ENCODE results near the gene ARHGAP6. TPM values are rescaled to one million over a fixed set of nuclear protein-coding genes. Genes with fewer than 3 reads are reported as not detected.
A peak's percentile ranks its signal among the peaks of the same experiment; 100 is the strongest.

ARHGAP6 gene
- total and polyA plus RNA-seq, 9 of the 15 experiments (the other 6 are each of a cell fraction or from before 2014, with no cell fraction given), result 12.5 to 63.6 (median 41.8) TPM

DNA sequence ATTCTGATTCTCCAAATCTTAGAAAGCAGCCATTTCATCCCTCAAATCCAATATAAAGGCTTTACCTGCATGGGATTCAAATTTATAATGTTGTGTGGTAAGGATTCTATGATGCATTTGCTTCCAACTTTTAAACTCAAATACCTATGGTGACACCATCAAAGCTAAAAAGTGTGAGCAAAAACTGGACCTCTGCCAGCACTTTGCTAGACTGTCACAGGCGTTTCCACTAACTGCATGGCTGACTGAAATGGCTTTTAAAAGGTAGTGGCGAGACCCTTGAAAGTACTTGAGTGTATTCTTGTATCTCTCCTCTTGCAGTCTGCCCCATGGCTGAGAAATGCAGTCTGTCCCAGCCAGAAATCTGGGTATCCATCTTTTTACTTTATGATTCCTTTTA lies 203.1 kb downstream of the ARHGAP6 start:
- Histone ChIP-seq H3K36me3 (ENCODE audit: control insufficient read depth, insufficient read depth, low read length) (no peaks in the 10 kb centered on the region), H3K4me3 (no peak overlapping the region), H3K27ac (ENCODE audit: extremely low read depth, low read depth, low read length) (peak overlapping the region; percentile 94; the same call in 2 of the 3 replicates), H3K4me2 (ENCODE audit: insufficient read depth, low read length) (no peak overlapping the region), H4K20me1 (replicated peaks; ENCODE audit: control insufficient read depth, insufficient read depth, low read length) (no peaks in the 10 kb centered on the region), H3K79me2 (ENCODE audit: control insufficient read depth, insufficient read depth, low read length) (no peaks in the 10 kb centered on the region), H3K9ac (ENCODE audit: insufficient read depth in 1 of 2, low read depth in 2 of 2, low read length in 2 of 2) (peak overlapping the region in 1 of 2 experiments; percentile 44; a peak in 1 of 4 replicates), H2AFZ (ENCODE audit: low read depth, low read length) (peak overlapping the region; percentile 22; the same call in 1 of the 2 replicates), H3K9me3 (replicated peaks; ENCODE audit: control insufficient read depth, insufficient read depth, low read depth, low read length) (no peaks in the 10 kb centered on the region; the same call in 1 of the 2 replicates), H3K27me3 (ENCODE audit: control insufficient read depth in 2 of 2, insufficient read depth in 2 of 2, low read length in 2 of 2) (no peaks in the 10 kb centered on the region), H3K4me1 (replicated peaks in 1 of 2; ENCODE audit: control insufficient read depth in 2 of 2, insufficient read depth in 2 of 2, low read length in 2 of 2) (peaks cover 12 to 58% of the 10 kb centered on the region in 2 experiments; a peak in 4 of 5 replicates), H3K9me1 (ENCODE audit: control insufficient read depth, insufficient read depth, low read length) (no peaks in the 10 kb centered on the region)
- CTCF ChIA-PET (ENCODE audit: low intra/inter-chr PET ratio), result no interaction called here
- no peak for FAIRE-seq
- no peak for TF ChIP-seq NONO (IDR thresholded peaks at IDR 0.05; ENCODE audit: low read depth in 2 of 2, low read length in 1 of 2)
- TF ChIP-seq U2AF2 (optimal IDR thresholded peaks at IDR 0.05; ENCODE audit: low read depth, low read length), result no peak
- TF ChIP-seq CBX3 (IDR thresholded peaks at IDR 0.05; ENCODE audit: borderline replicate concordance in 1 of 2, low read length in 2 of 2), result no peak
- TF ChIP-seq, protein P1, sequence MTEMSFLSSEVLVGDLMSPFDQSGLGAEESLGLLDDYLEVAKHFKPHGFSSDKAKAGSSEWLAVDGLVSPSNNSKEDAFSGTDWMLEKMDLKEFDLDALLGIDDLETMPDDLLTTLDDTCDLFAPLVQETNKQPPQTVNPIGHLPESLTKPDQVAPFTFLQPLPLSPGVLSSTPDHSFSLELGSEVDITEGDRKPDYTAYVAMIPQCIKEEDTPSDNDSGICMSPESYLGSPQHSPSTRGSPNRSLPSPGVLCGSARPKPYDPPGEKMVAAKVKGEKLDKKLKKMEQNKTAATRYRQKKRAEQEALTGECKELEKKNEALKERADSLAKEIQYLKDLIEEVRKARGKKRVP (CRISPR knock-in tag; IDR thresholded peaks at IDR 0.05), result no peak
- peak; percentile 81 for TF ChIP-seq NFIC (IDR thresholded peaks at IDR 0.05)
- TF ChIP-seq, protein P2, sequence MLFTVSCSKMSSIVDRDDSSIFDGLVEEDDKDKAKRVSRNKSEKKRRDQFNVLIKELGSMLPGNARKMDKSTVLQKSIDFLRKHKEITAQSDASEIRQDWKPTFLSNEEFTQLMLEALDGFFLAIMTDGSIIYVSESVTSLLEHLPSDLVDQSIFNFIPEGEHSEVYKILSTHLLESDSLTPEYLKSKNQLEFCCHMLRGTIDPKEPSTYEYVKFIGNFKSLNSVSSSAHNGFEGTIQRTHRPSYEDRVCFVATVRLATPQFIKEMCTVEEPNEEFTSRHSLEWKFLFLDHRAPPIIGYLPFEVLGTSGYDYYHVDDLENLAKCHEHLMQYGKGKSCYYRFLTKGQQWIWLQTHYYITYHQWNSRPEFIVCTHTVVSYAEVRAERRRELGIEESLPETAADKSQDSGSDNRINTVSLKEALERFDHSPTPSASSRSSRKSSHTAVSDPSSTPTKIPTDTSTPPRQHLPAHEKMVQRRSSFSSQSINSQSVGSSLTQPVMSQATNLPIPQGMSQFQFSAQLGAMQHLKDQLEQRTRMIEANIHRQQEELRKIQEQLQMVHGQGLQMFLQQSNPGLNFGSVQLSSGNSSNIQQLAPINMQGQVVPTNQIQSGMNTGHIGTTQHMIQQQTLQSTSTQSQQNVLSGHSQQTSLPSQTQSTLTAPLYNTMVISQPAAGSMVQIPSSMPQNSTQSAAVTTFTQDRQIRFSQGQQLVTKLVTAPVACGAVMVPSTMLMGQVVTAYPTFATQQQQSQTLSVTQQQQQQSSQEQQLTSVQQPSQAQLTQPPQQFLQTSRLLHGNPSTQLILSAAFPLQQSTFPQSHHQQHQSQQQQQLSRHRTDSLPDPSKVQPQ (CRISPR knock-in tag; IDR thresholded peaks at IDR 0.05; ENCODE audit: borderline replicate concordance), result no peak
- TF ChIP-seq ZEB2 (IDR thresholded peaks at IDR 0.05), result no peak
- TF ChIP-seq, protein P3, sequence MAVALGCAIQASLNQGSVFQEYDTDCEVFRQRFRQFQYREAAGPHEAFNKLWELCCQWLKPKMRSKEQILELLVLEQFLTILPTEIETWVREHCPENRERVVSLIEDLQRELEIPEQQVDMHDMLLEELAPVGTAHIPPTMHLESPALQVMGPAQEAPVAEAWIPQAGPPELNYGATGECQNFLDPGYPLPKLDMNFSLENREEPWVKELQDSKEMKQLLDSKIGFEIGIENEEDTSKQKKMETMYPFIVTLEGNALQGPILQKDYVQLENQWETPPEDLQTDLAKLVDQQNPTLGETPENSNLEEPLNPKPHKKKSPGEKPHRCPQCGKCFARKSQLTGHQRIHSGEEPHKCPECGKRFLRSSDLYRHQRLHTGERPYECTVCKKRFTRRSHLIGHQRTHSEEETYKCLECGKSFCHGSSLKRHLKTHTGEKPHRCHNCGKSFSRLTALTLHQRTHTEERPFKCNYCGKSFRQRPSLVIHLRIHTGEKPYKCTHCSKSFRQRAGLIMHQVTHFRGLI (CRISPR knock-in tag; IDR thresholded peaks at IDR 0.05), result no peak
- TF ChIP-seq NCOA6 (IDR thresholded peaks at IDR 0.05), result no peak
- DNase-seq (ENCODE audit: extremely low read depth in 1 of 4, low spot score in 3 of 4), result peak in 1 of 4 experiments; percentile 57
- 8% methylated on average over 2 of the region's 2 CpGs for WGBS (ENCODE audit: insufficient coverage, low coverage, missing lambda C conversion rate)
- ATAC-seq, result no peak
- intact Hi-C loops (cut with micrococcal nuclease), result loop anchor here (5.0 to 10.0 kb wide), 4 partner anchors 40 to 320 kb away; no protein-coding TSS in a partner anchor
- no TSS peak for BruUV-seq (replicated peaks)
- POLR2A ChIA-PET, result interaction anchor here (1.1 kb wide), 1 partner anchor 11 kb away, joined by 3 read pairs; no protein-coding TSS in a partner anchor
- in situ Hi-C loops (cut with MboI), result no loop called here
